ENCODE measurements around the gene AMHR2.
"Not testable (repeated sequence)": the region's sequence is repeated elsewhere in the genome, so short reads cannot be mapped to it uniquely, and the experiment has no call there.

Gene AMHR2

GRCh38 chr12:53415752-53416389 is 7.8 kb upstream of the AMHR2 start:
- DNase-seq, result peak; percentile 34

GRCh38 chr12:53417291-53417816 is 6.3 kb upstream of the AMHR2 start:
- not testable (repeated sequence) for DNase-seq

GRCh38 chr12:53418221-53418620 is 5.4 kb upstream of the AMHR2 start:
- no peak for DNase-seq

DNA sequence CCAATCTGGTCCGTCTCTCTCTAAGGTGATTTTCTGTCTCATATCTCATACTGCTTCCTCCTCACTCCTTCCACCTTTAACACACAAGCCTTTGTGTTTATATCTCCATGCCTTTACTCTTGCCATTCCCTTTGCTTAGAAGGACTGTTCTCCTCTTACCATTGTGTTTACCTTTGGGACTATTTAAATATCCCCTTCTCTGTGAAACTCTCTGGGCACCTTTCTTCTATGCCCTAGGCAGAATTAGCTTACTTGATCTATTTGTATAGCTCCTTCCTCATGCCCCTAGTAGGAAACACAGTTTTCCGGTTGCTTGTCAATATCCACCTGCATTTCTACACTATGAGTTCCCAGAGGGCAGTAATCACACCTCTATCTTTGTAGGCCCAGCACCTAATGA is 3.9 kb upstream of the AMHR2 start:
- DNase-seq, result no peak

GRCh38 chr12:53422247-53422646 is 1.4 kb upstream of the AMHR2 start:
- not testable (repeated sequence) for DNase-seq

DNA sequence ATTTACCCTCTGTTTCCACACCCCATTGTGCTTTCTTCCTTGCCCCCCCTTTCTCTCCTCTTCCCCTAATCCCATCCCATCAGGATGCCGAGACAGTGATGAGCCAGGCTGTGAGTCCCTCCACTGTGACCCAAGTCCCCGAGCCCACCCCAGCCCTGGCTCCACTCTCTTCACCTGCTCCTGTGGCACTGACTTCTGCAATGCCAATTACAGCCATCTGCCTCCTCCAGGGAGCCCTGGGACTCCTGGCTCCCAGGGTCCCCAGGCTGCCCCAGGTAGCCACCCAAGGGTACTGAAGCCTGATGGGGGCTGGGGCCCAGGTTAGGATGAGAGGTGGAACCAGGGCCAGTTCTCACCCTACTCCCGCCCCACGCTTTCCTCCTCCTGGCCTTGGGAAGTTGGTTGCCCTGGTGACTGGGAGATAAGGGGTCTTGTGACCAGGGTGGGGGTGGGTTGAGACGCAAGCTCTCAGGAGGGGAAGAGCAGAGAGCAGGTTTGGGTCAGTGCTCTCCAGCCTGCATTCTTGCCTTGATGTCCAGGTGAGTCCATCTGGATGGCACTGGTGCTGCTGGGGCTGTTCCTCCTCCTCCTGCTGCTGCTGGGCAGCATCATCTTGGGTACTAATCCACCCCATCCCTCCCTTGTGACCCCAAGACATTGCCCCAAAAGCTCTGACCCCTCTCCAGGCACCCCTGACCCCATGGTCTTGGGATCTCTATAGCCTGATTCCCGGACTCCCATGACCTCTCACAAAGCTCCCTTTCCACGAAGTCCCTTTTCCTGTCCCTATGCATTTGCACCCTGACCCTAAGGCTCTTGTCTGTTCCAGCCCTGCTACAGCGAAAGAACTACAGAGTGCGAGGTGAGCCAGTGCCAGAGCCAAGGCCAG is 1.2 kb downstream of the AMHR2 start:
- no peak for DNase-seq

GRCh38 chr12:53425515-53426150 is 2.0 kb downstream of the AMHR2 start:
- DNase-seq, result no peak

DNA sequence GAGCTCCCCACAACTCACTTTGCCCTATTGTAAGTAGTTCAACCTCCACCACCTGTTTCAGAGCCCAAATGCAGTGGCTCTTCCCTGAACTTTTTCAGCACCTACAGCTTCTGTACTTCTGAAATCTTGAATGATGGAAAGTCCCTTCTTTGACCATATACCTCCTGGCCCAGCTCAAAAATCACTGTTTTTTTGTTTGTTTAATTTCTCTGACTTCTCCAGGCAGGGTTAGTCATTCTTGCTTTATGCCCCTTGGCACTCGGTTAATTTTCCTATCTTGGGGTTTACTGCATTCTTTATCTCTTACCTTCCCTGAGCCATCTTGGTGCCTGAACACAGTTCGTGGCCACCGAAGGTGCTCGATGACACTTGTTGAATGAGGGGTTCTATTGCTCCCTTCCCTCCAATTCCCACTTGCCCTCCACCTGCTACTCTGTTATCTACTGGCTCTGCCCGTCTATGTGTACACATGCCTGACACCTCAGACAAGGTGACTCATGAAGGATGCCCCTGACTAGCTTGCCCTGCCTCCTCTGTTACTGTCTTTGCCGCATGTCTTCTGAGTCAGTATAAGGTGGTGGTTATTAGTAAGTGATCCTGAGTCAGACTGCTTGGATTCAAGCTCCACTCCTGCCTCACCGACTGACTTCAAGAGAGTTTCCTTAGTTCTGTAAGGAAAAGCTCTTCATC is 4.4 kb downstream of the AMHR2 start:
- peak; percentile 89 for DNase-seq

- no peak for DNase-seq
Measured at GRCh38 chr12:53428741-53429140, 5.1 kb downstream of the AMHR2 start.

- DNase-seq, result no peak
Measured at GRCh38 chr12:53430116-53430515, 6.5 kb downstream of the AMHR2 start.

DNA sequence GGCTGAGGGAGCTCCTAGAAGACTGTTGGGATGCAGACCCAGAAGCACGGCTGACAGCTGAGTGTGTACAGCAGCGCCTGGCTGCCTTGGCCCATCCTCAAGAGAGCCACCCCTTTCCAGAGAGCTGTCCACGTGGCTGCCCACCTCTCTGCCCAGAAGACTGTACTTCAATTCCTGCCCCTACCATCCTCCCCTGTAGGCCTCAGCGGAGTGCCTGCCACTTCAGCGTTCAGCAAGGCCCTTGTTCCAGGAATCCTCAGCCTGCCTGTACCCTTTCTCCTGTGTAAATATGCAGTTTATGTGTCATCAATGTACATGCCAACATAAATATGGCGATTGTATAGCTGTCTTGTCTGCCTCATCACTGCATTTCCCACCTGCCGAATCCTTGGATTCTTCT is 7.5 kb downstream of the AMHR2 start:
- DNase-seq, result peak; percentile 38

GRCh38 chr12:53435326-53435725 is 11.7 kb downstream of the AMHR2 start:
- DNase-seq, result not testable (repeated sequence)

- not testable (repeated sequence) for DNase-seq
Measured at GRCh38 chr12:53439582-53439981, 15.9 kb downstream of the AMHR2 start.

DNA sequence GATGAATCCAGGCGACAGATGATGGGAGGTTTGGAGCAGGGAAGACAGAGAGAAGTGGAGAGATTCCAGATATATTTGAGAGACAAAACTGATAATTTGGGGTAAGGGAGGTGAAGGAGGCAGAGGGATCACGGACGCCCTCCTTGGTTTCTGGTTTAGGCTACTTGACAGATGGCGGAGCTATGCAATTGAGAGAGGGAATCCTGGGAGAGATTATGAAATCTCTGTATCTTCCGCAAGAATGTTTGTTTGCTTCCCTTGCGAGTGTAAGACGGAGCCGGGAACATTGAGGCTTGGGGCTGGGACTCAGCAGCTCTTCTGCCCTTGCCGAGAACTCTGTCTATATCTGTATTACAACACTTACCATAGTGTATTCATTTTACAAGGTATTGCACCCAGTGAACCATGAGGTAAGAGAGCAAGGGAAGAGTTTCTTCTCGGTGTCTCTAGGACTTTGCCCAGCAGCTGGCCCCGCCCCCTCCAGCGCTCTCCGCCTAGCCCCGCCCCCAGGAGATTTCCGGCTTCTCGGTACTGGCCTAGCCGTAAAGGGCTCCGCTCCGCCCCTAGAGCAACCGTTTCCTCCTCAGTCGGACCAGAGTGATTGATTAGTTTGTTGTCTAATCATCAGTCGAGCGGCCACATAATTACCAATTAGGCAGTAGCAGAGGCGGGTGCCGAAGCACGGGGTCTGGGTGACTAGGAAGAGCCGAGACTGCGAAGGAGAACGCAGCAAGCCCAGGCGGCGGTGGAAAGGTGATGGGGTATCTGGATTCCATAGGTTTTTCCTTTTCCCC is 17.6 kb downstream of the AMHR2 start, which contains the start of gene PRR13:
Gene PRR13 (plus strand): TSS at position 695 of the 794 bp plus-strand sequence. CDS start 981 bp downstream, outside the sequence.
- DNase-seq, result peak; percentile 100

GRCh38 chr12:53443955-53444354 is 20.3 kb downstream of the AMHR2 start:
- no peak for DNase-seq

- DNase-seq, result not testable (repeated sequence)
Measured at GRCh38 chr12:53444593-53445325, 21.1 kb downstream of the AMHR2 start.

DNA sequence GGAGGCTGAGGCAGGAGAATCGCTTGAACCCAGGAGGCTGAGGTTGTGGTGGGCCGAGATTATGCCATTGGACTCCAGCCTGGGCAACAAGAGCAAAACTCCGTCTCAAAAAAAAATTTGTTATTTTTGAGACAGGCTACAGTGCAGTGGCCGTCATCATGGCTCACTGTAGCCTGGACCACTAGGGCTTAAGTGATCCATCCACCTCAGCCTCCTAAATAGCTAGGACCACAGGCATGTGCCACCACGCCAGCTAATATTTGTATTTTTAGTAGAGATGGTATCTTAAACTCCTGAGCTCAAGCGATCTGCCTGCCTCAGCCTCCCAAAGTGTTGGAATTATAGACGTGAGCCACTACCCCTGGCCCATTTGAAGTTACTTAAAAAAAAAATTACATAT is 27.3 kb downstream of the AMHR2 start:
- DNase-seq, result no peak

GRCh38 chr12:53451661-53452158 is 28.1 kb downstream of the AMHR2 start, which contains the start of gene PCBP2:
TSS of gene PCBP2 (plus strand) at chr12:53452102. CDS start at chr12:53454801, 2,699 bp downstream.
- peak; percentile 100 for DNase-seq

DNA sequence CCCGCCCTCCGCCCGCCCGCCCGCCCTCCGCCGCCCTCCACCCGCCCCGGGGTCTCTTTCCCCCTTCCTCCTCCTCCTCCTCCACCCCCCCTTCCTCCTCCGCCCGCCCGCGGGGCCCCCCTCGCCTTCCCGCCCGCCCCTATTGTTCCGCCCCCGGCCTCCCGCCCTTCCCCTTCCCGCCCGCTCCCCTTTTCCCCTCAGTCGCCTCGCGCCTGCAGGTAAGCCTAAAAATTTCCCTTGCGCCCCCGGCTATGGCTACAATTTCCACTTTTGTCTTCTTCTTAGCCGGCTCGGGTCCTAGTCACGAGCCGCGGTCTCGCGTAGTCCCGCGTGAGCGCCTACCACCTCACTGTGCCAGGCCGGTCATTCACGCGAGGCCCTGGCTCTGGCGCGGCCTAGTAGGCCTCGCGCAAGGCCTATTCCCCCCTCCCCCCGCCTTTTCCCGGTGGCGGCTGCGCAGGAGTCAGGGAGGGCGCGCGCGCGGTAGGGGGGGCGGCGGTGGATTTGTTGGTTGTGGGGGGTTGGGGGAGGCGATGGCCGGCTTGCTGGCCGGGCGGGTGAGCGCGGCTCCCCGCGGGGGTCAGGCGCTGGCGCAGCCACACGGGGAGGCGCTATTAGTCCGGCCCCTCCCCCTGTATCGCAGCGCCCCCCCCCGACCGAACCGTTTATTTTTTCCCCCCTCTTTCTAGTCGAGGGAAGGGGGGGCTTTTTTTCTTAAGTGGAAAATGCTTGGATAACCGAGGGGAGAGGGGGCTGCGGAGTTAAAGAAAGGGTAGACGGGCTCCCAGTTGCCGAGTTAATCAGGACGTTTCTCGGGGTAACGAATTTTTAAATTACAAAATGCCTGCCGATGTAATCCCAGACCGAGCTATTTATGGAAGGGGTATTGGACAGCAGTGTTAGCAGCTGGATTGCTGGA is 28.8 kb downstream of the AMHR2 start:
- peak; percentile 86 for DNase-seq
